ENCODE data around the gene EPC2. TPM values are rescaled to one million over a fixed set of nuclear protein-coding genes. Genes with fewer than 3 reads are reported as not detected.

Gene EPC2
- polyA plus RNA-seq, 1 of the 3 experiments (the other 2 are of a cell fraction): 8.8 TPM

GRCh38 chr2:148816176-148816575 is 171.6 kb downstream of the EPC2 start:
- no peak overlapping the region for H3K27ac ChIP-seq (ENCODE audit: low read depth in 2 of 2, low read length in 1 of 2)
- no peak for DNase-seq
- H3K9me3 ChIP-seq: no peaks in the 10 kb centered on the region
- no peaks in the 10 kb centered on the region for H3K79me2 ChIP-seq (ENCODE audit: insufficient read depth)
- H3K9ac ChIP-seq: no peak overlapping the region
- H3K9me2 ChIP-seq: no peaks in the 10 kb centered on the region
- H3K4me3 ChIP-seq (ENCODE audit: low read depth in 2 of 2, low read length in 1 of 2): no peak overlapping the region
- peaks cover 0 to 12% of the 10 kb centered on the region in 2 experiments; a peak in 1 of 4 replicates for H3K4me1 ChIP-seq (ENCODE audit: control insufficient read depth in 1 of 2, insufficient read depth in 2 of 2, low read depth in 1 of 2, low read length in 1 of 2)
- no peaks in the 10 kb centered on the region for H3K27me3 ChIP-seq (ENCODE audit: insufficient read depth)
- ChIA-PET POLR2A (no interaction called here), CTCF (interaction anchor here (1.0 to 1.6 kb wide), 2 partner anchors 162 to 307 kb away, joined by 3 to 5 read pairs; no protein-coding TSS in a partner anchor)
- TF ChIP-seq REST (IDR thresholded peaks at IDR 0.05; ENCODE audit: low read depth, low read length) (no peak), GABPA (IDR thresholded peaks at IDR 0.05; ENCODE audit: low read depth) (no peak), NFIC (IDR thresholded peaks at IDR 0.05; ENCODE audit: borderline replicate concordance) (no peak), RAD21 (IDR thresholded peaks at IDR 0.05; ENCODE audit: low read length) (no peak), MXI1 (IDR thresholded peaks at IDR 0.05; ENCODE audit: low read depth, low read length) (no peak), ZBTB33 (IDR thresholded peaks at IDR 0.05; ENCODE audit: borderline replicate concordance, low read depth) (no peak), PBX3 (IDR thresholded peaks at IDR 0.05) (no peak), IRF3 (IDR thresholded peaks at IDR 0.05; ENCODE audit: low read depth, low read length) (no peak), FOXJ3 (CRISPR knock-in tag; IDR thresholded peaks at IDR 0.05) (no peak), TCF12 (IDR thresholded peaks at IDR 0.05) (no peak), SIN3A (IDR thresholded peaks at IDR 0.05; ENCODE audit: borderline replicate concordance, low read depth, low read length) (no peak), USF1 (IDR thresholded peaks at IDR 0.05; ENCODE audit: borderline replicate concordance, low read depth) (no peak), EZH2phosphoT487 (IDR thresholded peaks at IDR 0.05; ENCODE audit: borderline replicate concordance, low read depth) (no peak), EP300 (IDR thresholded peaks at IDR 0.05; ENCODE audit: borderline replicate concordance in 1 of 2, low read depth in 1 of 2, low read length in 1 of 2) (no peak)
- H2AFZ ChIP-seq (ENCODE audit: low read depth): no peak overlapping the region
- H3F3A ChIP-seq (replicated peaks; ENCODE audit: insufficient read depth): no peaks in the 10 kb centered on the region
- no peaks in the 10 kb centered on the region for H3K36me3 ChIP-seq (replicated peaks in 1 of 2; ENCODE audit: control insufficient read depth in 1 of 2, insufficient read depth in 2 of 2, low read length in 1 of 2)
- WGBS (ENCODE audit: low lambda C conversion rate): 95% methylated on average over 6 of the region's 6 CpGs
- H3K4me2 ChIP-seq: no peak overlapping the region
- H4K20me1 ChIP-seq (ENCODE audit: insufficient read depth): no peaks in the 10 kb centered on the region
